Osteocyte (in vitro differentiated cells): ENCODE data around the gene CDCA8. TPM values are rescaled to one million over a fixed set of nuclear protein-coding genes. Genes with fewer than 3 reads are reported as not detected.

Experiments
- DNase-seq: peaks from one replicate; pipeline ENCODE4 v3.0.0; 2021; ENCODE audit warnings: mixed read lengths; ENCODE audit not compliant: unreplicated experiment; ENCODE audit errors: extremely low spot score
- H3K27ac Mint-ChIP-seq: one replicate; pipeline ENCODE4 v1.8.0; 2021; ENCODE audit warnings: mild to moderate bottlenecking, mixed read lengths; ENCODE audit not compliant: unreplicated experiment
- H3K27me3 Mint-ChIP-seq: one replicate; pipeline ENCODE4 v1.8.0; 2021; ENCODE audit warnings: mixed read lengths; ENCODE audit not compliant: unreplicated experiment
- H3K36me3 Mint-ChIP-seq: one replicate; pipeline ENCODE4 v1.8.0; 2021; ENCODE audit warnings: mixed read lengths; ENCODE audit not compliant: unreplicated experiment
- H3K4me1 Mint-ChIP-seq: one replicate; pipeline ENCODE4 v1.8.0; 2021; ENCODE audit warnings: mixed read lengths; ENCODE audit not compliant: unreplicated experiment
- H3K4me3 Mint-ChIP-seq: one replicate; pipeline ENCODE4 v1.8.0; 2021; ENCODE audit warnings: mild to moderate bottlenecking, moderate library complexity, mixed read lengths; ENCODE audit not compliant: unreplicated experiment
- H3K9me3 Mint-ChIP-seq: one replicate; pipeline ENCODE4 v1.8.0; 2021; ENCODE audit warnings: mixed read lengths; ENCODE audit not compliant: unreplicated experiment
- CTCF ChIP-seq: fragments of 200-600 bp; sonication (generic); IDR thresholded peaks from 2 replicates; pipeline ENCODE4 v1.5.0; 2021; ENCODE audit warnings: antibody characterized with exemption, mild to moderate bottlenecking, moderate library complexity
- total RNA-seq: library from RNA; stranded (reverse); gene quantifications from 2 replicates; pipeline ENCODE4 v1.2.1, GENCODE V29; 2021

The CDCA8 gene
- total RNA-seq, 1 donor from 2014 or later: 7.6 TPM

GRCh38 chr1:37739222-37739621 is 46.9 kb downstream of the CDCA8 start:
- Mint-ChIP-seq H3K9me3 (no peaks in the 10 kb centered on the region), H3K4me3 (no peak overlapping the region)

GRCh38 chr1:37741130-37741529 is 48.8 kb downstream of the CDCA8 start:
- DNase-seq: no peak
- Mint-ChIP-seq H3K27ac (no peak overlapping the region), H3K4me3 (no peak overlapping the region), H3K36me3 (no peaks in the 10 kb centered on the region), H3K27me3 (peaks cover 21% of the 10 kb centered on the region), H3K4me1 (no peaks in the 10 kb centered on the region), H3K9me3 (no peaks in the 10 kb centered on the region)
- no peak for TF ChIP-seq CTCF

More at GRCh38 chr1:37739222-37739621, 46.9 kb downstream of the CDCA8 start:
- DNase-seq: no peak
- no peak for TF ChIP-seq CTCF
- H3K4me1 Mint-ChIP-seq: no peaks in the 10 kb centered on the region
- peaks cover 31% of the 10 kb centered on the region for H3K27me3 Mint-ChIP-seq
- H3K27ac Mint-ChIP-seq: no peak overlapping the region
- H3K36me3 Mint-ChIP-seq: no peaks in the 10 kb centered on the region

- H3K27ac Mint-ChIP-seq: no peak overlapping the region
- H3K4me1 Mint-ChIP-seq: no peaks in the 10 kb centered on the region
- peaks cover 1% of the 10 kb centered on the region for H3K9me3 Mint-ChIP-seq
- H3K36me3 Mint-ChIP-seq: no peaks in the 10 kb centered on the region
- no peak for DNase-seq
- H3K27me3 Mint-ChIP-seq: peaks cover 21% of the 10 kb centered on the region
- H3K4me3 Mint-ChIP-seq: no peak overlapping the region
- no peak for TF ChIP-seq CTCF
Observed at GRCh38 chr1:37741662-37742061, 49.3 kb downstream of the CDCA8 start.

GRCh38 chr1:37746806-37747205 is 54.5 kb downstream of the CDCA8 start:
- peaks cover 29% of the 10 kb centered on the region for H3K27me3 Mint-ChIP-seq
- TF ChIP-seq CTCF: no peak
- no peaks in the 10 kb centered on the region for H3K36me3 Mint-ChIP-seq
- H3K4me3 Mint-ChIP-seq: no peak overlapping the region
- H3K4me1 Mint-ChIP-seq: no peaks in the 10 kb centered on the region
- peaks cover 4% of the 10 kb centered on the region for H3K9me3 Mint-ChIP-seq
- no peak for DNase-seq
- H3K27ac Mint-ChIP-seq: no peak overlapping the region

GRCh38 chr1:37748565-37748964 is 56.2 kb downstream of the CDCA8 start:
- Mint-ChIP-seq H3K27ac (no peak overlapping the region), H3K4me3 (no peak overlapping the region), H3K9me3 (peaks cover 4% of the 10 kb centered on the region), H3K27me3 (peaks cover 34% of the 10 kb centered on the region), H3K36me3 (no peaks in the 10 kb centered on the region), H3K4me1 (peaks cover 4% of the 10 kb centered on the region)
- no peak for DNase-seq
- TF ChIP-seq CTCF: no peak
